ENCODE measurements around the gene BCL2L1.

DNA sequence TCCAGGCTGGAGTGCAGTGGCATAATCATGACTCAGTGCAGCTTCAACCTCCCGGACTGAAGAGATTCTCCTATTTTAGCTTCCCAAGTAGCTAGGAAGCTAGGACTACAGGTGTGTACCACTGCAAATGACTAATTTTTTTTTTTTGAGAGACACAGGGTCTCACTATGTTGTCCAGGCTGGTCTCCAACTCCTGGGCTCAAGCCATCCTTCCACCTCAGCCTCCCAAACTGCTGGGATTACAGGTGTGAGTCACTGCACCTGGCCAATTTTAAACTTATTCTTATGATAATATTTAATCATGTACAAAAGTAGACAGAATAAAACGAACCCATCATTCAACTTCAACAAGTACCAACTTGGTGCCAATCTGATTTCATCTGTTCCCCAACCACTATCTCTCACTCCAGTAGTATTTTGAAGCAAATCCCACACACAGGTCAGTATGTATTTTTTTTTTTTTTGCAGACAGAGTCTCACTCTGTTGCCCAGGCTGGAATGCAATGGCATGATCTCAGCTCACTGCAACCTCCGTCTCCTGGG, 32.5 kb downstream of the BCL2L1 start:
- TF ChIP-seq GATA2 (IDR thresholded peaks at IDR 0.05; ENCODE audit: low read depth, low read length) (no peak), GATA3 (IDR thresholded peaks at IDR 0.05; ENCODE audit: low read depth, low read length) (no peak)
